HCT116 (cell line): Measurements from ENCODE around the gene PPM1J.

Experiments used
- CEBPB ChIP-seq: IDR thresholded peaks from 2 replicates; pipeline ENCODE4 v1.6.1; 2012; ENCODE audit warnings: low read depth
- CTCF ChIP-seq, 3 experiments: fragments of 200-600 bp in 1 of 3; sonication (generic) in 1 of 3; IDR thresholded peaks in 2 of 3; conservative IDR thresholded peaks in 1 of 3; 2 replicates each; pipeline ENCODE4 v1.5.1; 2012 to 2017; ENCODE audit warnings: low read depth in 2 of 3, low read length in 2 of 3, antibody characterized with exemption in 1 of 3, borderline replicate concordance in 1 of 3, control low read depth in 1 of 3, mild to moderate bottlenecking in 1 of 3, mixed read lengths in 1 of 3, mixed run types in 1 of 3, moderate library complexity in 1 of 3; ENCODE audit not compliant: insufficient read depth in 1 of 3
- EZH2 ChIP-seq: fragments of 200-600 bp; sonication (generic); IDR thresholded peaks from 2 replicates; pipeline ENCODE4 v1.6.1; 2017; ENCODE audit warnings: antibody characterized with exemption, mixed run types
- EZH2phosphoT487 ChIP-seq: fragments of 200-600 bp; IDR thresholded peaks from 2 replicates; pipeline ENCODE4 v1.6.1; 2018; ENCODE audit warnings: antibody characterized with exemption, borderline replicate concordance
- JUND ChIP-seq: IDR thresholded peaks from 2 replicates; pipeline ENCODE4 v1.6.1; 2012
- MAX ChIP-seq: IDR thresholded peaks from 2 replicates; pipeline ENCODE4 v1.6.1; 2012
- POLR2A ChIP-seq: IDR thresholded peaks from 2 replicates; pipeline ENCODE4 v1.7.0; 2011; ENCODE audit warnings: borderline replicate concordance; ENCODE audit not compliant: insufficient read depth, insufficient read length; ENCODE audit errors: extremely low read depth
- POLR2AphosphoS5 ChIP-seq: IDR thresholded peaks from 2 replicates; pipeline ENCODE4 v1.6.1; 2011; ENCODE audit warnings: mild to moderate bottlenecking, low read depth, low read length, moderate library complexity
- SRF ChIP-seq: IDR thresholded peaks from 2 replicates; pipeline ENCODE4 v1.6.1; 2012; ENCODE audit warnings: low read depth
- ZNF274 ChIP-seq: fragments of 200-500 bp; sonication (Bioruptor generic); IDR thresholded peaks from 2 replicates; pipeline ENCODE4 v1.6.1; 2014; ENCODE audit warnings: mild to moderate bottlenecking, low read depth, low read length, inconsistent platforms
- TF ChIP-seq, protein P1 (sequence below): IDR thresholded peaks from 2 replicates; pipeline ENCODE4 v1.6.1; 2012; ENCODE audit warnings: low read depth

GRCh38 chr1:112704391-112704933 is 10.7 kb downstream of the PPM1J start:
- no peak for TF ChIP-seq CTCF (IDR thresholded peaks at IDR 0.05 in 2 of 3, conservative IDR thresholded peaks at IDR 0.05 in 1 of 3; ENCODE audit: borderline replicate concordance in 1 of 3, insufficient read depth in 1 of 3, low read depth in 2 of 3, low read length in 2 of 3)
- no peak for TF ChIP-seq POLR2A
- TF ChIP-seq EZH2 = no peak
- TF ChIP-seq, protein P1, sequence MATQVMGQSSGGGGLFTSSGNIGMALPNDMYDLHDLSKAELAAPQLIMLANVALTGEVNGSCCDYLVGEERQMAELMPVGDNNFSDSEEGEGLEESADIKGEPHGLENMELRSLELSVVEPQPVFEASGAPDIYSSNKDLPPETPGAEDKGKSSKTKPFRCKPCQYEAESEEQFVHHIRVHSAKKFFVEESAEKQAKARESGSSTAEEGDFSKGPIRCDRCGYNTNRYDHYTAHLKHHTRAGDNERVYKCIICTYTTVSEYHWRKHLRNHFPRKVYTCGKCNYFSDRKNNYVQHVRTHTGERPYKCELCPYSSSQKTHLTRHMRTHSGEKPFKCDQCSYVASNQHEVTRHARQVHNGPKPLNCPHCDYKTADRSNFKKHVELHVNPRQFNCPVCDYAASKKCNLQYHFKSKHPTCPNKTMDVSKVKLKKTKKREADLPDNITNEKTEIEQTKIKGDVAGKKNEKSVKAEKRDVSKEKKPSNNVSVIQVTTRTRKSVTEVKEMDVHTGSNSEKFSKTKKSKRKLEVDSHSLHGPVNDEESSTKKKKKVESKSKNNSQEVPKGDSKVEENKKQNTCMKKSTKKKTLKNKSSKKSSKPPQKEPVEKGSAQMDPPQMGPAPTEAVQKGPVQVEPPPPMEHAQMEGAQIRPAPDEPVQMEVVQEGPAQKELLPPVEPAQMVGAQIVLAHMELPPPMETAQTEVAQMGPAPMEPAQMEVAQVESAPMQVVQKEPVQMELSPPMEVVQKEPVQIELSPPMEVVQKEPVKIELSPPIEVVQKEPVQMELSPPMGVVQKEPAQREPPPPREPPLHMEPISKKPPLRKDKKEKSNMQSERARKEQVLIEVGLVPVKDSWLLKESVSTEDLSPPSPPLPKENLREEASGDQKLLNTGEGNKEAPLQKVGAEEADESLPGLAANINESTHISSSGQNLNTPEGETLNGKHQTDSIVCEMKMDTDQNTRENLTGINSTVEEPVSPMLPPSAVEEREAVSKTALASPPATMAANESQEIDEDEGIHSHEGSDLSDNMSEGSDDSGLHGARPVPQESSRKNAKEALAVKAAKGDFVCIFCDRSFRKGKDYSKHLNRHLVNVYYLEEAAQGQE = no peak
- TF ChIP-seq POLR2AphosphoS5 = no peak
- TF ChIP-seq ZNF274 = no peak
- TF ChIP-seq JUND = no peak
- TF ChIP-seq CEBPB = no peak
- TF ChIP-seq MAX = no peak
- TF ChIP-seq SRF = no peak
- TF ChIP-seq EZH2phosphoT487 = no peak
